HCEC 1CT (cell line): Measurements from ENCODE around the gene CCDC157.
A peak's percentile ranks its signal among the peaks of the same experiment; 100 is the strongest.

Experiments
- DNase-seq: peaks from one replicate; pipeline ENCODE4 v3.0.0-alpha.2; 2017

The CCDC157 gene

GRCh38 chr22:30416403-30416802 lies 59.6 kb downstream of the CCDC157 start:
- no peak for DNase-seq

GRCh38 chr22:30416837-30417236 lies 60.0 kb downstream of the CCDC157 start:
- no peak for DNase-seq

GRCh38 chr22:30420347-30421125 lies 63.7 kb downstream of the CCDC157 start:
- peak; percentile 92 for DNase-seq

- DNase-seq, result no peak
These were observed 65.1 kb downstream of the CCDC157 start for GRCh38 chr22:30421695-30422480.

GRCh38 chr22:30422481-30423300 lies 65.9 kb downstream of the CCDC157 start:
- DNase-seq, result peak; percentile 97

GRCh38 chr22:30423301-30423958 lies 66.6 kb downstream of the CCDC157 start:
- DNase-seq, result no peak

GRCh38 chr22:30423959-30424533 lies 67.2 kb downstream of the CCDC157 start:
- DNase-seq, result peak; percentile 100

- DNase-seq, result no peak
These were observed 67.9 kb downstream of the CCDC157 start for GRCh38 chr22:30424534-30425326.

GRCh38 chr22:30425327-30425615 lies 68.5 kb downstream of the CCDC157 start:
- no peak for DNase-seq

GRCh38 chr22:30425616-30426387 lies 69.0 kb downstream of the CCDC157 start, which contains the start of gene MTFP1:
MTFP1 (plus strand) TSS chr22:30425768; CDS start chr22:30425880, 112 bp downstream.
- peak; percentile 57 for DNase-seq
